ENCODE measurements around the gene GUK1.

Gene GUK1

DNA sequence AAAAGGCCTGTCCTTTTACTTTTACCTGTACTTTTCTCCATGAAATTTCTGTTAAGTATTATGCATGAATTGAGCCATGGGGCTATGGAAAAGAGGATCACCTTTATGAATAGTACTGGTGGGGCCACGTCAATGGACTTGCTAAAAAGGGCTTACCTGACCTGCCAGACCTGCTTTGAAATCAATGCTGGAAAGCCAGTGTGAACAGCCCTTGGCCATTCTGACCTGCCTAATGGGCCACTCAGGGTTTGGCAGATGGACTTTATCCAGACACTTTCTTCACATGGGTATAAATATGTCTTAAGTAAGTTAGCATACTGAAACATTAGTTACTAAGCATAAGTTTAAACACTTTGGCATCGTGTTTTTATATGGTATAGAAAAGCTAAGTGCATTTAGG, 8.3 kb upstream of the GUK1 start:
- DNase-seq = no peak

DNA sequence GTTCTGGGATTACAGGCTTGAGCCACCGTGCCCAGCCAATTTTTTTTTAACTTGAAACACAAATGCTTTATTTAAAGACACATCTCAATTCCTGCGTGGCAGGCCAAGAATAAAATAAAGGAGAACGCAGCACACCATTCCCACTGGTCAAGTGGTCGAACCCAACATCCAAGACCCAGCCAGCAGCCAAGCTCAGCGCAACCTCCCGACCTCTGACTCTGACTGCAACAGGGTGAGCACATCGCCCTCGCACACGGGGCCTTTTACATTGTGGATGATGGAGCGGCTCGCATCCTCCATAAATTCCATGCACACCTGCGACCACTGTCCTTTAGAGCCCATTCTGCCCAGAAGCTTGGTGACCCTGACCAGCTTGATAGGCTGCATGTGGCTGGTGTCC, 5.5 kb upstream of the GUK1 start:
- no peak for DNase-seq

DNA sequence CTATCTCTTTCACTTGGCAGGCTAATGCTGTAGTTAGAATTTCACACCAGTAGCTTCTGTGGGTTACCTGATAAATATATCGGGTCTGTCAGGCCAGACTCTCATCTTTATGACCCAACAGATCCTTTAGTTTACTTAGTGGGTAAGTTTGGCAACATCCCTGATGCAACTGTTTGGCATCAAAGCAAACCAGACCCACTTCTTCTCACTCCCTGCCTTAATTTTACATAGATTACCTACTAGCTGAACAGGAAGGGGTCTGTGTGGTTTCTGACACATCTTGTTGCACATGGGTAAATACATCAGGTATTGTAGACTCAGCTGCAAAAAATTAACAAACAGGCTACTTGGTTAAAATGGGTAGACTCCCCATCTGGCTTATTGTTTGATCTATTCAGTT, 3.2 kb upstream of the GUK1 start:
- DNase-seq = no peak

DNA sequence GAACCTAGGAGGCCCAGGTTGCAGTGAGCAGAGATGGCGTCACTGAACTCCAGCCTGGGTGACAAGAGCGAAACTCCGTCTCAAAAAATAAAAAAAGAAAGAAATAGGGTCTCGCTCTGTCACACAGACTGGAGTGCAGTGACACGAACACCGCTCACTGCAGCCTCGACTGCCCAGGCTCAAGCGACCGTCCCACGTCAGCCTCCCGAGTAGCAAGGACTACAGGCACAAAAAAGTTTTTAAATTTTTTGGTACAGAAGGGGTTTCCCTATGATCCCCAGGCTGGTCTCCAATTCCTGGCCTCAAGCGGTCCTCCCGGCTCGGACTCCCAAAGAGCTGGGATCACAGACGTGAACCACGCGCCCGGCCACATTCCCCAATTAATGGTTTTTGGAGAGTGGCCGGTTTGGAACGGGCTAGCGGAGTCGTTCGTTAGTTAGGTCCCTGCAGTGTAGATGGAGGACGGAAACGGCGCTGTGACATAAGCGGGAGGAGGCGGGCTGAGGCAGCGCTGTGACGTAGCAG, 611 bp upstream of the GUK1 start:
- no peak for DNase-seq

DNA sequence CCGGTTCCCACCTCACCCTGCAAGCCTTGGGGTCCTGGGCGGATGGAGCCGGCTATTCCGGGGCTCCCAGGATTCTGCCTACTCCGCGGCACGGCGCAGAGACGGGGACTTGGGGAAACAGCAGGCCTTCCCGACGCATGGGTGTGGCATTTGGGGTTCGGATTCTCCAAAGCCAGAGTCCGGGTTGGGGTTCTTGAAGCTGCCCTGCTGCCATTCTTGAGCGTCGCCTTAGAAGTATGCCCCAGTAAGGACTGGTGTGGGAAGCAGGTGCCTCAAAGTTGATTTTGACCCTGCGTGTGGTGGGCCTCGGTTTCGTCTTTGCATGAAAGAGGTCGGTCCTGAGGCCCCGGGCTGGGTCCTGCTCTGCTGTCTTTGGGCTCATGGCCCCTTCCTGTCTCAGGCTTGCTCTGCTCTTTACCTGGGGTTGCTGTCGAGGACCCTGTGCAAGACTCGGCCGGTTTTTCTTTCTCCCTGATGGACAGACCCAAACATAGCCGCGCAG, 696 bp downstream of the GUK1 start:
- peak in 1 of 4 experiments; percentile 24 for DNase-seq

DNA sequence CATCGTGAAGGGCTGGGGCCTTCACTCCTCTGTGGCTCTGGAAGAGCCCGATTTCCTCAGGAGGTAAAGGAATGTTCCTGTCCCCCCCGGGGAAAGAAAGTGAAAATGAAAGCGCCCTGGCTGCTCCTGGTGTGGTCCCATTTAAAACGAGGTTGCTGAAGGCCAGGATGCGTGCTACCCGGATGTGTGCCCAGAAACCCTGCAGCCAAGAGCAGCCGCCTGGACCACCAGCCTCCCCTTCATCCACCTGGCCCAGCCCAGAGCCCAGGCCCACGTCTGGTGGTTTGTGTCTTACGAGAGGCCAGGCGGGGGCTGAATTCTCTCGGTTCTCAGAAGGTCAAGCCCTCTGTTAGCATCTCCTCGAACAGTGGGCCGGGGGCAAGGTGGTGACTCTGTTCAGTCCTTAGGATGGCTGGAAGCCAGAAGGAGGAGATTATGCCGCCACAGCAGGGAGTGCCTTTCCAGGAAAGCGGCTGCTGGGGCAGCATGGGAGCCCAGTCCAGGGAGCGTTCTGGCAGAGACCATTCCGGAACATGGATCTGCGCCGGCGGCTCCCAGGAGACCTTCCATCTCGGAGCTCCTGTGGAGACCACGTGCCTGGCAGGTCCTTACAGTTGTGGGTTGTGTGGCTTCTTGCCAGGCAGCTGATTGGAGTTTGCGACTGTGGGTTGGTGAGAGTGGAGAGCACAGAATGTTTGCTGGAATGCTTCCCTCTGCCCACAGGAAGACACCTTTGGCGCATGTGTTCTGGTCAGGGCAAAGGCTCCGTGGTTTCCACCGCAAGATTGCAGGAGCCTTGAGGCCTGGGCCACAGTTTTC, 1.4 kb downstream of the GUK1 start:
- peak in 2 of 4 experiments; percentile 16 to 24 for DNase-seq

DNA sequence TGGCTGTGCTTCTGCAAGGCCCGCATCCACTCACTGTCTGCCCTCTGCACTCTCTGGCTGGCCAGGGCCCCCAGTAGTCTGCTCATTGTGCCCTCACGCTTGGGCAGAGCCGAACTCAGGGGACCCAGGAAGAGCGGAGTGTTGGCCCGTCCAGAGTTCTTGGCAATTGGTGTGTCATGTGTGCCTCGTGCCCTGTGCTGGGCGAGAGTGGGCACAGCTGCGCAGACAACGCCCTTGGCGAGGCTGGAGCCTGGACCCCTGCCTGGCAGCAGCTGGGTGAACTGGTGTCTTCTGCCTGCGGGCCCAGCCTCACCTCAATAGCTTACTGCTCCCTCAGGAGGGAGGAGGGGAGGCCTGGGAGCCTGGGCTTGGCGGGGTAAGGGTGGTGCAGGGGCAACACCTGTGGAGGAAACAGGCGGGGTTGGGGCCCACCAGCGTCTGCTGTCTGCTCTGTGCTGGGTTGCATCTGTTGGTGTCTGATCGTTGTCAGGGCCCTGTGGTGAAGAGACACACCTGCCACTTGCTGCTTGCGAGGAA, 2.1 kb downstream of the GUK1 start:
- no peak for DNase-seq

DNA sequence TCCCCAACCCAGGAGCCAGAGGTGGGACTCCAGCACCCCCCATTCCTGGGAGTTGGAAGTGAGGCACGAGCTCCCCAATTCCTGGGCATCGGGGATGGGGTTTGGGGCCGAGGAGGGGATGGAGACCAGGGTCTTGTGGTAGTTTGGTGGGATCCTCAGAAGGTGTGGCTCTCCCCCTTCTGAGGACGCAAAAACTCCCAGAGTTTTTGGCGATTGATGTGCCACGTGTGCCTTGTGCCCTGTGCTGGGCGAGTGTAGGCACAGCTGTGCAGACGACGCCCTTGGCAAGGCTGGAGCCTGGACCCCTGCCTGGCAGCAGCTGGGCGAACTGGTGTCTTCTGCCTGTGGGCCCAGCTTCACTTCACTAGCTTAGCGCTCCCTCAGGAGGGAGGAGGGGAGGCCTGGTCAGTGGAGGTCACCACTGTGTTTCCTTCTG, 2.6 kb downstream of the GUK1 start:
- no peak for DNase-seq

DNA sequence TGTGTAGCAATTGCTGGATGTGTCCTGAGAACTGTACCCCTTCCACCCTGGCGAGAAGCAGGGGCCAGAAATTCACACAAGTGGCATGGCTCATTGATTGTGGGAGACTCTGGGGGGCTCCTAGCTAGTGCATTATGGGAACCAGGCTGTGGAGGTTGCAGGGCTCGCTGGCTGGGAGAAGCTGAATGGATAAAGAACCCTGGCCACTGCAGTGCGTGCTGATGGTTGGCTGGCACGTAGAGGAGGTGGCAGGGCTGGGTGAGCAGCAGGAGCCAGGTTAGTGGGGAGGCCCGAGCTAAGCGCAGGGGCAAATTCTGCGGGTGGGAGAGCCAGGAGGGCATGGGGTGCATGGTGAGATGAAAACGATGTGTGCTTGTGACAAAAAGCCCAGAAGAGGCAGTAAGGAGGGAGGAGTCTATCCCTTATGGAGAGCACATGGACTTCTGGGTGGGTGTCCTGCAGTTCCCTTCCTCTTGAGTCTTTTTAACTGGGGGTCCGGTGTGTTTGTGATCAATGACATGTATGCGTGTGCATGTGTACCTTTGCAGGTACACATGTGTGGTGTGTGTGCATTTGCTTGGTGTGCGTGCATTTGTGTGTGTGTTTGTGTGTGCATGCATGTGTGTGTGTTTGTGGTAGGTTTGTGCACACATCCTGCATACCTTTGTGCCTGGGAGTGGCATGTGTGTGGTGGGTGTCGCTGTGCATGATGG, 3.6 kb downstream of the GUK1 start:
- no peak for DNase-seq

DNA sequence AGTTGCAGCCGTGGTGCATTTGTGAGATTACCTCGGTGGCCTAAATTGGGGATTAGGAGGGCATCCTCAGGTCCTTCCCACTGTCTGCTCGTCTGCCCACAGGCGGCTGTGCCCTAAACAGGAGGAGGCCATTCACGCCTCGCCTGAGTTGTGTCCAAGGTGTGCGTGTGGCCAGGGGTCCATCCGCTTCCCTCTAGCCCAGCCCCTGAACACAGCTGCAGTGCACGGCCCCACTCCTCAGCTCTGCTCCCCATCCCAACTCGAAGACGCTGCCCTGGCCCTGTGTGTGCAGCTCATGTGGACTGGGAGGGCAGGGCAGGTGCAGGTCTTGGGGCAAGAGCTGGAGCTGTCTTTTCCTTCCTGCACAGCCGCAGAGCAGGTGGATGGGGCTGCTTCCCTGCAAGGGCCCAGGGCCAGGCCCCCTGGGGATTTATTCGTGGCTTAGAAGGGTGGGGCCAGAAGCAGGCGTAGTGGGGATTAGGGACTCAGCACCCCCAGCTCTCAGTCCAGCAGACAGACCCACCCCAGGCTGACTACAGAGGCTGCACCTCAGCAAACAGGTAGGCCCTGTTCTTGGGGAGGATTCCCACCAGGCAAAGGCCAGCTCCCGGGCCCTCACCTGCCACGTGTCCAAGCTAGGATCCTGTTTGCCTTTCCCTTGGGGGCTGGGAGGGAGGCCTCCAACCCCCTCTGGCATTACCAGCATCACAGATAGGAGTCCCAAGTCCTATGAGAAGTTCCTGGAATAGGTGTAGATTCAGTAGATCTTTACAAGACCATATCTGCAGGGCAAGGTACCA, 4.3 kb downstream of the GUK1 start:
- DNase-seq = no peak

DNA sequence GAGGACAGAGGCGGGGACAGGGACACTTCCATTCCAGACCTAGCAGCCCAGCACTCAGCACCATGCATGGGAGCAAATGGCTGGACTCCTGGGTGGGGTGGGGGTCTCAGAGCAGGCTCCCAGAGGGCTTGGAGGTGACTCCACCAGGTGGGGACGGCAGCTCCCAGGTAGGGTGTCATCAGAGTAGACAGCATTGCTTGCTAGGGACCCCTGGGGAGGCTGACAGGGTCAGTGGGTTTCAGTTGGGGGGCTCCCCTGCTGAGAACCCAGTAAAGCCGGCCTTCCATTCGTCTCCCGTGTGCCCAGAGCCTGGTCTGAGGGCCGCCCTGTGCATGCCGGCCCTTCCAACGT, 4.9 kb downstream of the GUK1 start:
- no peak for DNase-seq

DNA sequence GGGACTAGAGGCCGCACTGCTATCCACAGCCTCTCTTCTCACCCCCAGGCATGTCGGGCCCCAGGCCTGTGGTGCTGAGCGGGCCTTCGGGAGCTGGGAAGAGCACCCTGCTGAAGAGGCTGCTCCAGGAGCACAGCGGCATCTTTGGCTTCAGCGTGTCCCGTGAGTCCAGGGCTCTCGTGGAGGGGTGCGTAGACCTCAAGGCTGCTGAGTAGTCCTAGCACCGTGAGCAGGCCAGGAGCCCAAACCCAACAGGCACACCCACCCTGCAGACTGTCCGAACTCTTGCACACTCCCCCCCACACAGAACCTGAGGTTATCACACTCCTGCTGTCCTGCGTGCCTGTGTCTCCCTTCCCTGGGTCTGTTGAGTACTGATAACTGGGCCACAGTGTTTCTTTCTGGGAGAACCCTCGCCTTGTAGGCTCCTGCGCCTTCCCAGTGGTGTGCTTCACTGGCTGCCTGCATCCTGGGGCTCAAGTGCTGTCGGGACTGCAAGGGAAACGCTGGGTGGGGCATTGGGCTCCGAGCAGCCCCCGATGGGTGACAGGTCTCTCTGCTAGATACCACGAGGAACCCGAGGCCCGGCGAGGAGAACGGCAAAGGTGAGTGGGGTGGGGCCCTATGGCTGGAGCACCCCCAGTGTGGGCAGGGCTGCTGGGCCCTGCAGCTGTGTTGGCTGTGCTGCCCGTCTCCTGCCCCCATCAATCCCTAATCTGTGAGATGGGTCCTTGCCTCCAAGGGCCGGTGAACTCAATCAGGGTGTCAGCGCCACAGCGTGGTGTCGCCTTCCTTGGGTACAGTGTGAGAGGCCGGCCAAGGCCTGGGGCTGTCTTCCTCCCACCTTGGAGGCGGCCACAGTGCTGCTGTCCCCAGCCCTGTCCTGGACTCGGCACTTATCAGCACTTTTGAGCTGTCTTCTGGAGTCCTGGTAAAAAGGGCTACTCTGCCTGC, 5.7 kb downstream of the GUK1 start:
- DNase-seq = no peak

DNA sequence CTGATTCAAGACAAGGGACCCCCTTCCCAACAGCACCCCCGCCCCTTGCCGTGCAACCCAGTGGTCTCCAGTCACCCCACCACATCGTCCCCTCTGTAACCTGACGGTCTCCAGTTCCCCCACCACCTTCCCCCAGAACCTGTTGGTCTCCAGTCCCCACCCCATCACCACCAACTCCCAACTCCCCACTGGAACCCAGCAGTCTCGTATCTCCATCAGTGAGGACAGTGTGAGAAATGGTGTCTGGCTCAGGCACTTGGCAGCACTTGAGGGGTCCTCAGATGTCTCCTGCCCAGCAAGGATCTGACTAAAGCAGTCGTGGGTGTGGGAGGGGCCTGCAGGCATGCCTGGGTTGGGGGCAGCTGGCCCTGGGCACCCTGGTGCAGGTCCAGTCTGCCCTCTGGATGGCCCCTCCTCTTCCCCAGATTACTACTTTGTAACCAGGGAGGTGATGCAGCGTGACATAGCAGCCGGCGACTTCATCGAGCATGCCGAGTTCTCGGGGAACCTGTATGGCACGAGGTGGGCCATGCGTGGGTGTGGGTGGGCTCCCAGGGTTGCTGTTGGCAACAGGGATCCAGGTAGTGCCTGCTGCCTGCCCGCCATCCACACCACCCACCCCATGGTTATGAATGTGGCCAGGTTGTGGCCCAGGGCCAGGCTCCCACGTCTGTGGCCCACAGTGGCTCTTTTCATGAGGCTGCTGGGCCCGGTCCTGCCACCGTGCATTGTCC, 6.5 kb downstream of the GUK1 start:
- no peak for DNase-seq

DNA sequence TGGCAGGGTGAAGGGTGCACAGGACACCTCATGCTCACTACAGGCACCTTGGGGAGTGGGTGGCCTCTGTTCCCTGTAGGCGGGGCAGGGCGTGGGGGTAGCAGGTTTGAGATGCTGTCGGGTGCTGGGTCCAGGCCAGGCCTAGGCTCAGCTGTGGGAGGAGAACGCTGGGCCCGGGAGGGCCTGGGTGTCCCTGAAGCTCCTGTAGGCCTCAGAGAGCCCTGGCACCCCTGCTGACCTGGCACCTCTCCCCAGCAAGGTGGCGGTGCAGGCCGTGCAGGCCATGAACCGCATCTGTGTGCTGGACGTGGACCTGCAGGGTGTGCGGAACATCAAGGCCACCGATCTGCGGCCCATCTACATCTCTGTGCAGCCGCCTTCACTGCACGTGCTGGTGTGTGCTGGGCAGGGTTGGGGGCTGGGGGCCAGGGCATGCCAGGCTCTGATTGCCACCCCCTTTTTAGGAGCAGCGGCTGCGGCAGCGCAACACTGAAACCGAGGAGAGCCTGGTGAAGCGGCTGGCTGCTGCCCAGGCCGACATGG, 7.1 kb downstream of the GUK1 start:
- no peak for DNase-seq

DNA sequence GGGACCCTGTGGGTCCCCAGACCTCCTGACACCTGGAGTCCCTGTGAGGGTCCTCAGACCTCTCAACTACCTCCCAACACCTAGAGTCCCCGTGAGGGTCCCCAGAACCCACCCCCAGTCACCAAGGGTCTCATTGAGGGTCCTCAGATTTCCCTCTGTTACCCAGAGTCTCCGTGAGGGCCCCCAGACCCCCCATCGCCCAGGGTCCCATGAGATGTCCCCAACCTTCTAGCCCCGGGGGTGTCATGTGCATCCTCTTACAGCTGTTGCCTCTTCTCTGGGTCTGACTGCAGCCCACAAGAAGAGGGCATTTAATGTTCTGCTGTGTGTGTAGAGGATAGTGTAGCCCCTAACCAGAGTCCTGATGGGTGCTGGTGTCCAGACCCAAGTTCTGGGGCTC, 7.7 kb downstream of the GUK1 start:
- DNase-seq = no peak

DNA sequence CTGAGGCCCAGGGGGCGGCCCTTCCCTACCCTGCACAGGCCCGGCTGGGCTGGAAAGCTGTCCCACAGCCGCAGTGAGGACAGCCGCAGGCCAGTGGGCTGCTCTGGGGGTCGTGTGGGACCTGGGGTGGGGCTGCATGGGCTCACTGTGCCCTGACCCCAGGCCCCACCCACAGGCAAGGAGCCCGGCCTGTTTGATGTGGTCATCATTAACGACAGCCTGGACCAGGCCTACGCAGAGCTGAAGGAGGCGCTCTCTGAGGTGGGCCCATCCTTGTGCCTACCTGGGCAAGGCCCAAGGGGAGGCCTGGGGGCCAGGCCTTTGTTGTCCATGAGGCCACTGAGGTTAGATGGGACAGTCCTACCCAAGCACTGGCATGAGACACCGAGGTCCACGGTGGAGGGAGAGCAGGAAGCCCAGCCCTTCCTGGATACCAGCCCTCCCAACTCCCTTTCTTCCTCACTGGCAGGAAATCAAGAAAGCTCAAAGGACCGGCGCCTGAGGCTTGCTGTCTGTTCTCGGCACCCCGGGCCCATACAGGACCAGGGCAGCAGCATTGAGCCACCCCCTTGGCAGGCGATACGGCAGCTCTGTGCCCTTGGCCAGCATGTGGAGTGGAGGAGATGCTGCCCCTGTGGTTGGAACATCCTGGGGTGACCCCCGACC, 8.2 kb downstream of the GUK1 start:
- no peak for DNase-seq

DNA sequence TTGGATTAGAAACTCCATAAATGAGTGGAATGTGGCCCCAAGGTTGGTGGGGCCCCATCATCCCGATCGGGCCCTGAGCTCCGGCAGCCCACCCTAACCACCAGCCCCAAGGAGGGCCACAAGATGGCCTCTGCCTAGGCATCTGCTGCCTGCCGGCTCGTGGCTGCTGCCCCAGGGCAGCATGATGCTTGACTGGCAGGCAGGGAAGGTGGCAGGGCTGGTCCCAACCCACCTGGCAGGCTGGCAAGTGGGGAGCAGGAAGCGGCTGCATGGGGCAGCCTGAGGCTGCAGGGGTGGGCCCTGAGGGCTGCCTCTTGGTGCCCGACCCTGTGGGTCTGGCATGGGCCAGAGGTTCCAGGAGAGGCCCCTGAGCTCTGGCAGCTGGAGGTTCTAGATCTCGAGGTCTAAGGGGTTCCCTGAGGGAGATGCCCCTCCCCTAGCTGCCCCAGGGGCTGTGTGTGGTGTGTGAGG, 8.9 kb downstream of the GUK1 start:
- DNase-seq = no peak

DNA sequence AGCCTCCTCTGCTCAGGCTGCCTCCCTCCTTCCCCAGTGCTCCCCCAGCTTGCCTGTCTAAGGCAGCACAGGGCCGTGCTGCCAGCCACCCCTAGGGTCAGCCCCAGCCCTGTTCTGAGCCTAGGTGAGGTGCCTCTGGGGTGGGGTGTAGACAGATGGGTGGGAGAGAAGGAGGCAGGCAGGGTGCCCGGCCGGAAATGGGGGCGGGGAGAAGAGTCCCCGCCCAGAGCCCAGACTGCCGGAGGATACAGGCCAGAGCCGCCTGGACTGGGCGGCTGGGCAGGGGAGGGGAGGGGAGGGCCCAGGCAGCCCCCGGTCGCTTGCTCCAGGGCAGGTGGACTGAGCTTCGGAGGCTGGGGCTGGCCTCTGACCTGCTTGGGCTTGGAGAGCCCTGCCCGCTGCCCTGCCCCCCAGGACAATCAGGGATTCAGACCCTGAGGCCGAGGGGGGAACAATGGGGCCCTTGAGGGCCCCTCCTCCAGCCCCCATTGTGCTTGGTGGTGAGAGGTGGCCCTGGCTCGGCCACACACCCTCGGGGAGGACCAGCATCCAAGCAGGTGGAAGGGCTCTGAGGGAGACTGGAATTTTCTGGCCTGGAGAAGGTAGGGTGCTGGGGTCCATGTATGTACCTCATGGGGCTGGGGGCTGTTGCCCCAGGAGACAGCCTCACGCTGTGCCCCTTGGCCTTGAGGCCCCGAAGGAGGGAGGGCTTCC, 9.5 kb downstream of the GUK1 start, which contains the start of gene GJC2:
Gene GJC2 (plus strand): TSS at position 525 of the 714 bp plus-strand sequence. CDS start 7,829 bp downstream, outside the sequence.
- no peak for DNase-seq

DNA sequence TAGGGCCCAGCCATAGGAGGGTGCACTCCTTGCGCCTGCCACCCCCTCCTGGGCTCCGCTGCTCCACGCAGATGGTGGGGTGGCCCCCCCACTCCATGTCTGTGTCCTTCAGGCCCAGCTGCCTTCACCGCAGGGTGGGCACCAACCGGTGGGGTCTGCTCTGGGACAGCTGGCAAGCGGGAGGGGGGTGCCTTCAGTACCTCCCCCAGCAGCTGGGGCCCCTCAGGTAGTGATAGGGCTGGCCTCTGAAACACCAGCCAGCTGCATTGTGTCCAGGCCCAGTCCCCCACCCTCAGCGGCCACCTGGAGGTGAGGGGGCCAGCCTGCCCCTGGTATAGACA, 10.0 kb downstream of the GUK1 start:
- no peak for DNase-seq

Measured in suppressor macrophage (primary cell).